Progenitor cell of endocrine pancreas (in vitro differentiated cells): ENCODE measurements around the gene ZNF284. TPM values are rescaled to one million over a fixed set of nuclear protein-coding genes. Genes with fewer than 3 reads are reported as not detected.
"Not testable (repeated sequence)": the region's sequence is repeated elsewhere in the genome, so short reads cannot be mapped to it uniquely, and the experiment has no call there.

Experiments used
- DNase-seq: peaks from one replicate; pipeline ENCODE4 v3.0.0; 2021; ENCODE audit warnings: low spot score; ENCODE audit not compliant: unreplicated experiment
- H3K27ac Mint-ChIP-seq: 2 replicates; pipeline ENCODE4 v1.8.0; 2021; ENCODE audit warnings: mild to moderate bottlenecking, moderate library complexity, mixed read lengths
- H3K27me3 Mint-ChIP-seq: 2 replicates; pipeline ENCODE4 v1.8.0; 2021; ENCODE audit warnings: mixed read lengths
- H3K36me3 Mint-ChIP-seq: 2 replicates; pipeline ENCODE4 v1.8.0; 2022; ENCODE audit warnings: mixed read lengths; ENCODE audit not compliant: insufficient read depth
- H3K4me1 Mint-ChIP-seq: 2 replicates; pipeline ENCODE4 v1.8.0; 2021; ENCODE audit warnings: low read depth, mixed read lengths
- H3K4me3 Mint-ChIP-seq: 2 replicates; pipeline ENCODE4 v1.8.0; 2021; ENCODE audit warnings: low read depth, mild to moderate bottlenecking, moderate library complexity, mixed read lengths
- H3K9me3 Mint-ChIP-seq: 2 replicates; pipeline ENCODE4 v1.8.0; 2021; ENCODE audit warnings: low read depth, mixed read lengths
- total RNA-seq: library from RNA; stranded (reverse); gene quantifications from 2 replicates; pipeline ENCODE4 v1.2.1, GENCODE V29; 2021
- TF ChIP-seq, protein P1 (sequence below): fragments of 200-600 bp; sonication (generic); IDR thresholded peaks from one replicate; pipeline ENCODE4 v1.5.0; 2021; ENCODE audit warnings: antibody characterized with exemption, mild to moderate bottlenecking; ENCODE audit not compliant: unreplicated experiment

Gene ZNF284
- total RNA-seq, 1 donor from 2014 or later = 5.9 TPM

DNA sequence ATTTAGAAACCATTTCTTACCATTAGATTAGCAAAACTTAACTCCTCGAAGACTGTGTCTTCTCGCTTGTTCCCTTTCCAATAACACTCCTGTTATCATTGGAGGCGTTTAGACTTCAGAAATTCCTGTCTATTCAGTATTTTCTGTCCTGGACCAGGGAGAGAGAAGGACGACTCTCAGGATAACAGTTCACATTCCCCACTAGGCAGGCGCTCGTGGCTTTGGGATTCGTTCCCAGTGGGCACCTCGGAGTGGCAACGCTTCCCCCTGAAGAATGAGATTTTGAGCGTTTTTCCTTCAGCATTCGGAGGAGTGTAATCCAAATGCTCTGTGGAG, 40.8 kb downstream of the ZNF284 start:
- peak overlapping the region; percentile 93 for H3K4me3 Mint-ChIP-seq

DNA sequence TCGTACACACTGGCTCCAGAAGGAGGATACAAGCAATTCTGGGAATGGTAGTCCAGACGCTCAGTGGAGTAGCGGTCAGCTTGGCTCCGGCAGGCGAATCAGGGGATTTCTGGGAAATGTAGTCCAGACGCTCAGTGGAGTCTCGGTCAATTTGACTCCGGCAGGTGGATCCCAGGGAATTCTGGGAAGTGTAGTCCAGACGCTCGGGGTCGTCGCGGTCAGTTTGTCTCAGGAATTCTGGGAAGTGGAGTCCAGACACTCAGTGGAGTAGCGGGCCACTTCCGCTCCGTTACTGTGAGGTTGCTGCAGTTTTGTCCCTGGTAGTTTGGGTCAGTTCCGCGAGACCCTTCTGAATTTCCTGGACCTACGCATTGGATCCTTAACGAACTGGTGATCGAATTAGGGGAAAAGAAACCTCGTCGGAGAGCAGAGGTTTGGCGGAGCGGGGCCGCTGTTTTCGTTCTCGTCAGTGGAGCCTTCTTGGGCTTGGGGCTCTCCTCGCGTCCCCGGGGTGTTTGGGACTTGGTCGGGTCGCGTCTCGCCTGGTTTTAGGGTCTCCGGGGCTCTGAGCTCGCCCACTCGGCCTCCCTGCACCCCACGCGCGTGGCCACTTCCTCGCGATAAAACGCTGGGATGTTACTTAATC, 41.3 kb downstream of the ZNF284 start, which contains the start of gene ZNF225:
Gene ZNF225, plus strand, starts transcription at position 262 of the 646 bp plus-strand sequence. CDS start 2,429 bp downstream, outside the sequence.
- no peaks in the 10 kb centered on the region for H3K27me3 Mint-ChIP-seq
- TF ChIP-seq, protein P1, sequence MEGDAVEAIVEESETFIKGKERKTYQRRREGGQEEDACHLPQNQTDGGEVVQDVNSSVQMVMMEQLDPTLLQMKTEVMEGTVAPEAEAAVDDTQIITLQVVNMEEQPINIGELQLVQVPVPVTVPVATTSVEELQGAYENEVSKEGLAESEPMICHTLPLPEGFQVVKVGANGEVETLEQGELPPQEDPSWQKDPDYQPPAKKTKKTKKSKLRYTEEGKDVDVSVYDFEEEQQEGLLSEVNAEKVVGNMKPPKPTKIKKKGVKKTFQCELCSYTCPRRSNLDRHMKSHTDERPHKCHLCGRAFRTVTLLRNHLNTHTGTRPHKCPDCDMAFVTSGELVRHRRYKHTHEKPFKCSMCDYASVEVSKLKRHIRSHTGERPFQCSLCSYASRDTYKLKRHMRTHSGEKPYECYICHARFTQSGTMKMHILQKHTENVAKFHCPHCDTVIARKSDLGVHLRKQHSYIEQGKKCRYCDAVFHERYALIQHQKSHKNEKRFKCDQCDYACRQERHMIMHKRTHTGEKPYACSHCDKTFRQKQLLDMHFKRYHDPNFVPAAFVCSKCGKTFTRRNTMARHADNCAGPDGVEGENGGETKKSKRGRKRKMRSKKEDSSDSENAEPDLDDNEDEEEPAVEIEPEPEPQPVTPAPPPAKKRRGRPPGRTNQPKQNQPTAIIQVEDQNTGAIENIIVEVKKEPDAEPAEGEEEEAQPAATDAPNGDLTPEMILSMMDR = no peak
- peak within 1 kb of the TSS; percentile 96 for H3K27ac Mint-ChIP-seq
- H3K9me3 Mint-ChIP-seq = peaks cover 25% of the 10 kb centered on the region
- peak; percentile 87 for DNase-seq
- peaks cover 40% of the 10 kb centered on the region for H3K36me3 Mint-ChIP-seq
- H3K4me3 Mint-ChIP-seq = peak within 1 kb of the TSS; percentile 93
- peaks cover 11% of the 10 kb centered on the region for H3K4me1 Mint-ChIP-seq

More for the DNA sequence above, 40.8 kb downstream of the ZNF284 start:
- Mint-ChIP-seq H3K9me3 (peaks cover 30% of the 10 kb centered on the region), H3K36me3 (peaks cover 42% of the 10 kb centered on the region), H3K27ac (peak overlapping the region; percentile 96), H3K27me3 (no peaks in the 10 kb centered on the region), H3K4me1 (peaks cover 11% of the 10 kb centered on the region)
- TF ChIP-seq, protein P1 = no peak
- DNase-seq = no peak

DNA sequence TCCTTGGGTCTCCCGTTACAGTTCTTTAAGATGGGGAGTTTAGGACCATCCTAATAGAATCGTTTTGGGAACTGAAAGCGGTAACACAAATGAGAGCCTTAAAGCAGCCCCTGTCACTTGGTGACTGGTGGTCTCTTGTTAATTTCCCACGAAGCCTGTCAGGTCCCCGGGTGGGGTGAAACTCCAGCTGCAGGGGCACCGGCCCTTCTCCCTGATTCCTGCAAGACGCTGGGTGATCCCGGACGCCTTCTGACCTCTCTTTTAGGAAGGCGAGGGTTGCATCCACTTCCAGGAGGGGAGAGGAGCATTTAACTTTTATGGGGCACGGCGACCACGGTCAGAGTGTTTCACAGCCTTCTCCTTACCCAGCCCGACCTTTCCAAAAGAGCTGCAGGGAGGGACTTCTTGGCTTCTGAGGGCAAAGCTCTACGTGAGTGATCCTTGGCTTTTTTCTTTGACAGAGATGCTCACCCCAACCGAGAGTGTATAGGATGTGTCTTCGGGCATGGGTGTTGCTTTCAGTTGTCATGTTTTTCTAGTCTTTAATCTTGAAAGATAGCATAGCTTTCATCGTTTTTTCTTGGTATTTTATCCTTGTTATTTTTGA, 41.9 kb downstream of the ZNF284 start:
- Mint-ChIP-seq H3K4me1 (peaks cover 11% of the 10 kb centered on the region), H3K4me3 (peak overlapping the region; percentile 93), H3K27me3 (no peaks in the 10 kb centered on the region), H3K9me3 (peaks cover 23% of the 10 kb centered on the region), H3K27ac (peak overlapping the region; percentile 96), H3K36me3 (peaks cover 41% of the 10 kb centered on the region)
- TF ChIP-seq, protein P1 = no peak
- no peak for DNase-seq

DNA sequence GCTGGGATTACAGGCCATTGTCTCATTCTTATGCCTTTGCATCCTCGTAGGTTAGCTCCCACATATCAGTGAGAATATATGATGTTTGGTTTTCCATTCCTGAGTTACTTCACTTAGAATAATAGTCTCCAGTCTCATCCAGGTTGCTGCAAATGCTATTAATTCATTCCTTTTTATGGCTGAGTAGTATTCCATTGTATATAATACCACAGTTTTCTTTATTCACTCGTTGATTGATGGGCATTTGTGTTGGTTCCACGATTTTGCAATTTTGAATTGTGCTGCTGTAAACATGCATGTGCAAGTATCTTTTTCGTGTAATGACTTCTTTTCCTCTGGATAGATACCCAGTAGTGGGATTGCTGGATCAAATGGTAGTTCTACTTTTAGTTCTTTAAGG, 49.2 kb downstream of the ZNF284 start:
- not testable (repeated sequence) for DNase-seq, H3K4me1 Mint-ChIP-seq, H3K27ac Mint-ChIP-seq, H3K4me3 Mint-ChIP-seq, H3K27me3 Mint-ChIP-seq
- Mint-ChIP-seq H3K9me3 (peaks cover 39% of the 10 kb centered on the region), H3K36me3 (peaks cover 81% of the 10 kb centered on the region)

DNA sequence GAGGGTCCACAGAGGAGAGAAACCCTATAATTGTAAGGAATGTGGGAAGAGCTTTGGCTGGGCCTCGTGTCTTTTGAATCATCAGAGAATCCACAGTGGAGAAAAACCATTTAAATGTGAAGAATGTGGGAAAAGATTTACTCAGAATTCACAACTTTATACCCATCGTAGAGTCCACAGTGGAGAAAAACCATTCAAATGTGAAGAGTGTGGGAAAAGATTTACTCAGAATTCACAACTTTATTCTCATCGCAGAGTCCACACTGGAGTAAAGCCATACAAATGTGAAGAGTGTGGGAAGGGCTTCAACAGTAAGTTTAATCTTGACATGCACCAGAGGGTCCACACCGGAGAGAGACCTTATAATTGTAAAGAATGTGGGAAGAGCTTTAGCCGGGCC, 60.0 kb downstream of the ZNF284 start:
- DNase-seq = no peak
- no peak overlapping the region for H3K27ac Mint-ChIP-seq
- no peak overlapping the region for H3K4me3 Mint-ChIP-seq
- no peaks in the 10 kb centered on the region for H3K27me3 Mint-ChIP-seq
- H3K9me3 Mint-ChIP-seq = peaks cover 20% of the 10 kb centered on the region
- H3K4me1 Mint-ChIP-seq = no peaks in the 10 kb centered on the region
- TF ChIP-seq, protein P1 = no peak
- H3K36me3 Mint-ChIP-seq = peaks cover 39% of the 10 kb centered on the region

Other genes with a start within 250 kb of the ZNF284 start
- 14.6 and 17.3 TPM in 2 replicates for gene ZNF283, start 244.8 kb upstream of the ZNF284 start, total RNA-seq
- gene ZNF404, start 188.2 kb upstream of the ZNF284 start, total RNA-seq = 8.5 and 9.5 TPM in 2 replicates
- 20.9 and 23.9 TPM in 2 replicates for gene ZNF45, start 136.9 kb upstream of the ZNF284 start, total RNA-seq
- 12.0 and 14.8 TPM in 2 replicates for gene ZNF221, start 120.9 kb upstream of the ZNF284 start, total RNA-seq
- gene ZNF155, start 88.0 kb upstream of the ZNF284 start, total RNA-seq = 13.8 and 14.6 TPM in 2 replicates
- 7.3 and 8.5 TPM in 2 replicates for gene ZNF230, start 69.2 kb upstream of the ZNF284 start, total RNA-seq
- 10.0 and 10.4 TPM in 2 replicates for gene ZNF222, start 46.8 kb upstream of the ZNF284 start, total RNA-seq
- gene ZNF223, start 20.1 kb upstream of the ZNF284 start, total RNA-seq = 14.2 and 14.4 TPM in 2 replicates
- gene ZNF224, start 22.2 kb downstream of the ZNF284 start, total RNA-seq = 40.6 and 45.6 TPM in 2 replicates
- gene ZNF225, start 41.2 kb downstream of the ZNF284 start, total RNA-seq = 9.1 and 10.2 TPM in 2 replicates
- 24.9 and 25.2 TPM in 2 replicates for gene ZNF234, start 69.4 kb downstream of the ZNF284 start, total RNA-seq
- 38.2 and 38.7 TPM in 2 replicates for gene ZNF226, start 92.9 kb downstream of the ZNF284 start, total RNA-seq
- 32.0 and 38.9 TPM in 2 replicates for gene ZNF227, start 140.4 kb downstream of the ZNF284 start, total RNA-seq
- gene ZNF233, start 187.7 kb downstream of the ZNF284 start, total RNA-seq = 5.7 and 7.9 TPM in 2 replicates
- gene ZNF235, start 232.9 kb downstream of the ZNF284 start, total RNA-seq = 15.0 and 16.6 TPM in 2 replicates